AG04450 (cell line): ENCODE data around the gene EHBP1L1. TPM values are rescaled to one million over a fixed set of nuclear protein-coding genes. Genes with fewer than 3 reads are reported as not detected.
A peak's percentile ranks its signal among the peaks of the same experiment; 100 is the strongest.

Experiments
- CTCF ChIA-PET: fragments of 300-600, 350-600 bp; formaldehyde crosslinking; extraction: SDS; loops from one replicate; lab custom pipeline; 2022; ENCODE audit warnings: antibody characterized with exemption, inconsistent platforms; lab: Charles Lee
- POLR2A ChIA-PET: fragments of 350-600 bp; formaldehyde crosslinking; extraction: SDS; loops from one replicate; lab custom pipeline; 2021; ENCODE audit warnings: antibody characterized with exemption, inconsistent platforms; lab: Yijun Ruan, JAX
- DNase-seq: peaks from one replicate; pipeline ENCODE4 v3.0.0-alpha.2; 2011; ENCODE audit warnings: low read depth, low spot score
- H3K27ac ChIP-seq: one replicate; pipeline ENCODE4 v1.5.1; 2012; ENCODE audit warnings: low read depth, low read length, control low read depth
- H3K27me3 ChIP-seq: one replicate; pipeline ENCODE4 v1.6.0; 2012; ENCODE audit warnings: low read length; ENCODE audit not compliant: control insufficient read depth, insufficient read depth
- H3K4me3 ChIP-seq: 2 replicates; pipeline ENCODE4 v1.5.1; 2011; ENCODE audit warnings: mild to moderate bottlenecking, low read depth, low read length, control low read depth
- H3K9me3 ChIP-seq: 2 replicates; pipeline ENCODE4 v1.5.1; 2012; ENCODE audit warnings: low read length; ENCODE audit not compliant: control insufficient read depth, insufficient read depth
- polyA plus RNA-seq: library from polyadenylated mRNA; depleted of rRNA; stranded (reverse); fragments of >200 nt; gene quantifications from 2 replicates; pipeline ENCODE4 v1.2.3, GENCODE V29; 2011
- TF ChIP-seq, protein P1 (sequence below): IDR thresholded peaks from 2 replicates; pipeline ENCODE4 v1.5.1; 2011; ENCODE audit warnings: low read depth, low read length, control low read depth, inconsistent platforms

The EHBP1L1 gene
- polyA plus RNA-seq, 1 experiment: 11.3 TPM

- TF ChIP-seq, protein P1, sequence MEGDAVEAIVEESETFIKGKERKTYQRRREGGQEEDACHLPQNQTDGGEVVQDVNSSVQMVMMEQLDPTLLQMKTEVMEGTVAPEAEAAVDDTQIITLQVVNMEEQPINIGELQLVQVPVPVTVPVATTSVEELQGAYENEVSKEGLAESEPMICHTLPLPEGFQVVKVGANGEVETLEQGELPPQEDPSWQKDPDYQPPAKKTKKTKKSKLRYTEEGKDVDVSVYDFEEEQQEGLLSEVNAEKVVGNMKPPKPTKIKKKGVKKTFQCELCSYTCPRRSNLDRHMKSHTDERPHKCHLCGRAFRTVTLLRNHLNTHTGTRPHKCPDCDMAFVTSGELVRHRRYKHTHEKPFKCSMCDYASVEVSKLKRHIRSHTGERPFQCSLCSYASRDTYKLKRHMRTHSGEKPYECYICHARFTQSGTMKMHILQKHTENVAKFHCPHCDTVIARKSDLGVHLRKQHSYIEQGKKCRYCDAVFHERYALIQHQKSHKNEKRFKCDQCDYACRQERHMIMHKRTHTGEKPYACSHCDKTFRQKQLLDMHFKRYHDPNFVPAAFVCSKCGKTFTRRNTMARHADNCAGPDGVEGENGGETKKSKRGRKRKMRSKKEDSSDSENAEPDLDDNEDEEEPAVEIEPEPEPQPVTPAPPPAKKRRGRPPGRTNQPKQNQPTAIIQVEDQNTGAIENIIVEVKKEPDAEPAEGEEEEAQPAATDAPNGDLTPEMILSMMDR: no peak
- DNase-seq: no peak
- Histone ChIP-seq H3K27ac (peak overlapping the region; percentile 47), H3K4me3 (peak overlapping the region; percentile 60), H3K9me3 (peaks cover 5% of the 10 kb centered on the region; the same call in 1 of the 2 replicates), H3K27me3 (no peaks in the 10 kb centered on the region)
- ChIA-PET POLR2A (interaction anchor here (0.9 to 1.7 kb wide), 9 partner anchors 11 to 75 kb away, joined by 3 to 7 read pairs (median 4); partner anchors contain the start of genes FAM89B, MALAT1, MAP3K11 and PCNX3), CTCF (interaction anchor here (0.9 to 3.9 kb wide), 9 partner anchors 9 to 55 kb away, joined by 4 to 48 read pairs (median 11); partner anchors contain the start of genes EHBP1L1, FAM89B, KCNK7 and ZNRD2)
These were observed 36.0 kb upstream of the EHBP1L1 start for GRCh38 chr11:65539744-65540289.

DNA sequence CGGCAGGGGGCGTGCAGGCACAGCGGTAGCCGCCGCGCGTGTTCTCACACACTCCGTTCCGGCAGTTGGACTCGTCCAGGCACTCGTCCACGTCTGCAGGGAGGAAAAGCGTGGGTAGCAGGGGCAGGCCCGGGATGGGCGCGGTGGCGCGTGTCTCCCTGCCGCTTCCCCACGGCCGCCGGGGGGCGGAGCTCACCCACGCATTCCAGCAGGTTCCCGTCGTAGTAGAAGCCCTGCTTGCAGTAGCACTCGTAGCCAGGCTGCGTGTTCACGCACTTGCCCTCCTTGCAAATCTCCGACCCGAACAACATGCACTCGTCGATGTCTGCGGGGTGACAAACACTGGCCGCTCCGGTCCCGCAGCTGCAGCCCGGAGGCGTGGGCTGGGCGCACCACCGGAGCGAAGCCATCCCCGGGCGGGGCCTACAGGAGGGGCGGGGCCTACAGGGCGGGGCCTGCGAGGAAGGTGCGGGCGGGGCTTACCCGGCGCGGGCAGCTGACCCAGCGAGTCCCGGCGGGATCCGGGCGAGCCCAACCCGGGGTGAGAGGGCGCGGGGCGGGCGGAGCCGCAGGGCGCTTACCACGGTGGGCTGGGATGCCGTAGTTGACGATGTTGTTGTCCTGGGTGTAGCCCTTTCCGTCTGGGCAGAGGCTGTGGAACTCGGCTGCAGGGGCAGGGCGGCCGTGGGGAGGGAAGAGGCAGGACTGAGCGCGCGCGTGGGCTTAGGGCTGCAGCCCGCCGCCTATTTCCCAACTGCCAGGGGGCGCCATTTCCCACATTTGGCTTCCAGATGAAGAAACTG is 35.4 kb upstream of the EHBP1L1 start:
- TF ChIP-seq, protein P1: peak; percentile 83
- peak; percentile 58 for DNase-seq
- Histone ChIP-seq H3K9me3 (peaks cover 5% of the 10 kb centered on the region; the same call in 1 of the 2 replicates), H3K4me3 (peak overlapping the region; percentile 60), H3K27me3 (no peaks in the 10 kb centered on the region), H3K27ac (peak overlapping the region; percentile 57)
- CTCF ChIA-PET: interaction anchor here (0.9 to 3.9 kb wide), 16 partner anchors 10 to 156 kb away, joined by 3 to 48 read pairs (median 6); partner anchors contain the start of genes EHBP1L1, FAM89B, KCNK7 and LTBP3
- POLR2A ChIA-PET: interaction anchor here (0.6 to 1.9 kb wide), 13 partner anchors 12 to 74 kb away, joined by 3 to 7 read pairs (median 4); partner anchors contain the start of genes FAM89B, MALAT1, MAP3K11 and PCNX3

GRCh38 chr11:65541093-65541982 is 34.5 kb upstream of the EHBP1L1 start:
- TF ChIP-seq, protein P1: no peak
- Histone ChIP-seq H3K9me3 (peaks cover 5% of the 10 kb centered on the region; the same call in 1 of the 2 replicates), H3K4me3 (peak overlapping the region; percentile 5; the same call in 1 of the 2 replicates), H3K27ac (peak overlapping the region; percentile 57), H3K27me3 (no peaks in the 10 kb centered on the region)
- ChIA-PET CTCF (interaction anchor here (0.6 to 3.9 kb wide), 15 partner anchors 11 to 157 kb away, joined by 3 to 48 read pairs (median 8); partner anchors contain the start of genes EHBP1L1, FAM89B, KCNK7 and LTBP3), POLR2A (interaction anchor here (0.6 to 1.9 kb wide), 11 partner anchors 10 to 66 kb away, joined by 3 to 7 read pairs (median 4); partner anchors contain the start of genes FAM89B and ZNRD2)
- no peak for DNase-seq

GRCh38 chr11:65542738-65543390 is 33.0 kb upstream of the EHBP1L1 start:
- no peak overlapping the region for H3K4me3 ChIP-seq
- TF ChIP-seq, protein P1: no peak
- no peak overlapping the region for H3K27ac ChIP-seq
- DNase-seq: no peak
- CTCF ChIA-PET: interaction anchor here (0.7 to 3.9 kb wide), 3 partner anchors 18 to 61 kb away, joined by 3 to 48 read pairs (median 28); partner anchors contain the start of gene KCNK7
- H3K27me3 ChIP-seq: no peaks in the 10 kb centered on the region
- POLR2A ChIA-PET: interaction anchor here (0.6 to 1.1 kb wide), 3 partner anchors 14 to 148 kb away, joined by 3 to 4 read pairs (median 3); partner anchors contain the start of gene ZNRD2
- H3K9me3 ChIP-seq: peaks cover 5% of the 10 kb centered on the region; the same call in 1 of the 2 replicates
